GM04504 (cell line): ENCODE measurements around the gene TNFRSF19.

Experiments used
- DNase-seq: peaks from one replicate; pipeline ENCODE4 v3.0.0-alpha.2; 2012; ENCODE audit warnings: low read depth

TNFRSF19 gene

DNA sequence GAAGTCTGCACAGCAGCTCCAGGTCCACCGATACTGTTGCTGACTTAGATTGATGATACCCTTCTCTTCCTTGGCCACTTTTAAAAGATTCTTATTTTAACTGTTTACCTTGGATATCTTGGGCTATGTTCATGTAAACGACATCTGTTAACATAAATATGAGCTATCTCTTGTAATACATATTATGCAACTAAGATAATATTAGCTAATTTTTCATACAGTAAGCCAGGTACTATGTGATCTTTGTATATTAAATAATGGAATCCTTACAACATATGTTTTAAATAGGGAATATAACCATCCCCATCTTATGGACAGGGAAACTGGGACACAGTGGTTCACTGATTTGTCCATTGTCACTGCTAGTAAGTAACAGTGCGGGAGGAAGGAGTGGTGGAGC lies 37.9 kb downstream of the TNFRSF19 start:
- DNase-seq, result no peak

DNA sequence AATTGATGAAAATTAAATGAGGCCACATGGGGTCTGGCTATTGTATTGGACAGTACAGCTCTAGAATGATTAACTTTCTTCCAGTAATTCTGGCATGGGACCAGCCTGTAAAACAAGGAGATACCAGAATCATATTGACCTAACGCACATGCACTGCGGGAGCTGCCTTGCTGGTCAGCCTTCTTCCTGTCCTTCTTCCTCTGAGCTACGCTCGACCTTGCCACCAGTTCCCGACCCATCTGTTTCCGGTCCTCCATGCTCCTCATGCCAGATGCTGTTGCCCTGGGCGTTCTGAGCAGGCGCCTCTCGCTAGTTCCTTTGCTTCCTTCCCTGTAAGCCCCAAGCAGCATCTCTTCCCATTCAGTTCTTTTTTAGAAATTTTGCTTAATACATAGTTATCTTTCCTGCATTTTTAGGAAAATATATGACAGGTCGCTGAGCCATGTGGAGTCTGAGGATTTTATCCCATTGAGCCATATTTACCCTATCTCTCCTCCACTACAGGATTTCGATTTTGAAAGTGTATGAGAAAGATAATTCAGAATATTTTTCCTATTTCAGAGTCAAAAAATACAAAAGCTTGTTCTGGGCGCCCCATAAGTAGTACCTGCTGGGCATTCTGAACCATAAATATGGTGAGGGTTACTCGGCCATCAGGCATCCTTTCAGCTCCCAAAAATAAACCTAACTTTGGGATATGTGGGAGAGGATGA lies 38.6 kb downstream of the TNFRSF19 start:
- no peak for DNase-seq

DNA sequence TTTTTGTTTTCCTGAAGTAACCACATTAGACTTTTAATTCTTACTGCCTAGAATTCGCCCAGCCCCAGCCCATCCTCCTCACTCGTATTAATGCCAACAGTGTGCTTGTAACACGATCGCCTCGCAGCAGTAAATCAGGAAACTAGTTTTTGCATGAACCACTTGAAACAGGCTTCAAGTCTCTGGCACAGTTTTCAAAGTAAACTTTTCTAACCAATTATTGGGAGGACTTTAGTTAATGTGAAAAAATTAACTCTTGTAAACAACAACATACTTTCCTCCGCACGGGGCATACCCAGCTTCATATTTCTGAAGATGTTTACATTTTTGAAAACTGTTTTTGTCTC lies 39.2 kb downstream of the TNFRSF19 start:
- DNase-seq, result no peak

DNA sequence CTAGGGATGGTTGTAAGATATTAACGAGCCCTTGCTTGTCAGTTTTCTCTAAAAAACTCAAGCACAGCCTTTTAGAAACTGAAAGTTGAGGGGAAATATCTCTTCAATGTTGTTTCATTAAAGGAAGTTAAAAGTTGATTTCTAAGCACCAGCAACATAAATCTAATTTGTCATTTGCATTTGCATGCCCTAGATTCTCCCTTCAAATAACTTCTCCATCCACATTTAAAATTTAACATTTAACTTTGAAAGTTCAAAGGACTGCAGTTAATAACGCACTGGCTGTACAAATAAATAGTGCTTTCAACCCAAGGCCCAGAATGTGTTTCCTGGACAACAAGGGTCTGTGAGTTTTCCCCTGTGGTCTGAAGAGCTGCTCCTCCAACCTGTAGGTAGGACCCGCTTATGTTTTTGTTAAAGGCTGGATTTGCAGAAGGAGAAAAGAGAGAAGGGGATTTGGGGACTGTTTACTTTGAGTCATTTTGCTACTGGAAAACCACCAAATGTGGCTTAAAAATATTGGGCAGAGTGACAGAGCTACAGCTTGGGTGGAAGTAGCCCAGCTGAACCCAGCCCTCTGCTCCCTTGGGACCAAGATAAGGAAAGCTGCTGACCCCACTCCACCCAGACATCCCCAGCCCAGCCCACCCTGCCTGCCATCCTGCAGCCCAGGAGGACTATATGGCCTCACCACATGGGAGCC lies 39.8 kb downstream of the TNFRSF19 start:
- no peak for DNase-seq

DNA sequence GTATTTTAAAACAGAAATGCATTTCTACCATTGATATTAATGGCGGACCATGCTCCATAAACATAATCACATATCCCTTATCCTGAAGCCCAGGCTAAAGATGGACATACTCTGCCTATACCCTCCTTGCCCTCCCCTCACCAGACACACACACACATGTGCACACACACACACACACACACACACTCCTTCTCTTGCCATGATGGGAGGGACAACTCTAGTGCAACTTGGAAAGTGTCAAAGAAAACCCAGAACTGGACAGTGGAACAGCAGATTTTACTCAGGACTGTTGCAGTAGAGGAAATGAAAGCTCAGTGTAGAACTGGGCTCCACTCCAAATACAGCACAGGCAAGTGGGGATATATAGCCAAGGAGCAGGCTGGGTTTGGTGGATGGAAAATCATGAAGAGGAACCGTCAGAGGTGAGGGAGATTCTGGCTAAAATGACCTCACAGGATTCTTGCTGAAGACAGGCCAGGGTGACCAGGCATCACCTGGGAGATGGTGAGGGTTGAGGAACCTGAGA lies 40.8 kb downstream of the TNFRSF19 start:
- DNase-seq, result no peak

DNA sequence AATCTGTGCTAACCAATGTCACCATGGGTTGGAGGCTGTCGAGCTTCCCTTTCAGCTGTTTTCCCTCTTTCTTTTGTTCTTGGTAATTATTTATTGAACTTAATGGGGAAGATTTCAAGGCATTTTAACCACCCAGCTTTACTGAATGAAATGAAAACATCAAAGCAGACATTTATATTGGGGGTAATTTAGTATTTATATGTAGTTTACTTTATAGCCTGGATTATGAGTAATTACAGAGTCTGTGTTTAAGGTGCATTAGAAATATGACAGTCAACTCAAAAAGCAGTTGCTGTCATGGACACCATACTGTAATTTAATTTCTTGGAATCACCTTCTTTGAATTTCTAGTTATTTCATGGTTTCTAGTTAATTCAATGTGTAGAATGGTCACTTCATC lies 42.0 kb downstream of the TNFRSF19 start:
- DNase-seq, result no peak

DNA sequence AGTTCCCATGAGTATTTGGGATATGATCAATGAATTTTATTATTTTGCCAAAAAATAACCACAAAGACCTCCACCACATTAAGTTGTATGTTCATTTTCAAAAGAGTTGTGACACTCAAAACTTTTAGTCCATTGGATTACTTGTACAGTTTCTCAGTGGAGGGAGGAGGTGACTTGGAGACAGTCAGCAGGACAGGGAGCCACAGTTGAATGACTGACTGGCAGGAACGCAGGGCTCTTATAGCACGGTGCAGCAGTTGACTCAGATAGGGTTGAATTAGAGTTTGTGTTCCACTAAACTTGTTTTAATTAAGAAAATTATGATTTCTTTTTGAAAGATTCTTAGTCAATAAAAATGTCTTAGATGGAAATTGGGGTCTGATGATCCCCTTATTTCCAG lies 42.5 kb downstream of the TNFRSF19 start:
- no peak for DNase-seq

DNA sequence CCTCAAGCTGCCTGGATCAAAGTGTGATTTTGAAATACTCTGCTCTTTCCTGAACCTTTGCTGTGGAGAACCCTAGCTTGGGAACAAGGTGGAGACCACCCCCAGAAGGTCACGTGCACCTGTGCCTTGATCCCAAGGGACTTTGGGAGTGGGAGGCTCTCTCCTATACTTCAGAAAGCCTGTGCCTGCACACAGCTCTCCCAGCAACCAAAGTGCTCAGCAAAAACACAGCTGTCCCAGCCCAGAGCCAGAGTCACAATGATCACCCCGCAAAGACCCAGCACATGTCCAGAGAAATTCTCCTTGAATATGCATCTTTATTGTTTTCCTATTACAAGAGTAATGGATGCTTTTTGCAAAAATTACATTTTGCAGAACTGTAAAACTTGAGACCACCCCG lies 43.4 kb downstream of the TNFRSF19 start:
- DNase-seq, result no peak

DNA sequence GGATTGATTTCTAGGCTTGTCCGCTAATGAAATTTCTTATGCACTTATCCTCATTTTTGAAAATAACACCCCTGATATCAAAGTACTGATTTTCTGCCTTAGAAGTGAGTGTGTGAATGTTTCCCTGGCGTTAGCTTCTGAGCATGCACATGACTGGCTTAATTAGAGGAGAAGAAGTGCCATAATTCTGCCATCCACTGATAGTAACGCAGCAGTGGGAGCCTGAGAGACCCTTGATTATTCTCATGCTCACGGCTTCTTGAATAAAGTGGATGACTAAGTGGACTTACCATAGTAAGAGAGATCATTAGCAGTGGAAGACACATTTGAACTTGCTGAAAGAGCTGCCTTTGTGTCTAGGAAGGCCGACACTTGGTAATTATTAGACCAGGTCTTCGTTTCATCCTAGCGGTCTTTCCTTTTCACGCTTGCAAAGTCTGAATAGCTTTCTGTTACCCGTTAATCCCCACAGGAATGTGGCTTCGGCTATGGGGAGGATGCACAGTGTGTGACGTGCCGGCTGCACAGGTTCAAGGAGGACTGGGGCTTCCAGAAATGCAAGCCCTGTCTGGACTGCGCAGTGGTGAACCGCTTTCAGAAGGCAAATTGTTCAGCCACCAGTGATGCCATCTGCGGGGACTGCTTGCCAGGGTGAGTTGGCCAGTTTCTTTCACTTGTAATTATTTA lies 45.3 kb downstream of the TNFRSF19 start:
- no peak for DNase-seq

DNA sequence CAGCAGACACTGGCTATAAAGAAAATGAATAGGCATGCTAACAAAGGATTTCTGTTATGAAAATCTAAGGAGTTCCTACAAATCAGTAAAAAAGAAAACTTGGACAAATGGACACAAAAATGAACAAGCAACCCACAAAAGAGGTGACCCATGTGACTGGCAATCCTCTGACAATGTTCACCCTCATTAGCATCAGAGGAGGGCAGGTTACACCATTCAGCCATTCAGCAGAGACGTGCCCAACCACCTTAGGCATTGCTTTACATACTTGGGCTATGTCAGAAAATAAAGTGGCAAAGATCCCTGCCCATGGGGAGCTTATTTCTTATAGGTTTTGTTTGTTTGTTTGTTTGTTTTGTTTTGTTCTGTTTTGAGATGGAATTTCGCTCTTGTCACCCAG lies 46.0 kb downstream of the TNFRSF19 start:
- no peak for DNase-seq

DNA sequence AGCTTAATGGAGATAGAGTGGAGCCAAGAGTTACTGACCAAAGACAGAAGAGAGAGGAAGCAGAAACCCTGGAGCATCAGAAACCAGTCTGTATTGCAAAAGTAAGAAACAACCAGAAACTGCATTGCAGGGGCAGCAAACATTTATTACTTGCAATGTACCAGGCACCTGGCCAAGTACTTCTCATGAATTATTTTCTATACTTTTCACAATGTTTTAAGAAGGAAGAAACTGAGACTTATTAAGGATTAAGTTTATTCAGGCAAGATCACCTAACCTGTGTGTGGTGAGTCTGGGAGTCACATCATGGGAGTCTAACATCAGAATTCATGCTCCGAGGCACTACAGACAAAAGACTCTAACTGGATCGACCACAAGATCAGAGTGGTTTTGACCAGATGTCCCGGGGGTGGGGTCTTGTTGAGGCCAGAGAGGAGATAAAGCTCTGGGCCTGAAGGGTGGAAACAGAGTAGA lies 47.4 kb downstream of the TNFRSF19 start:
- DNase-seq, result no peak

DNA sequence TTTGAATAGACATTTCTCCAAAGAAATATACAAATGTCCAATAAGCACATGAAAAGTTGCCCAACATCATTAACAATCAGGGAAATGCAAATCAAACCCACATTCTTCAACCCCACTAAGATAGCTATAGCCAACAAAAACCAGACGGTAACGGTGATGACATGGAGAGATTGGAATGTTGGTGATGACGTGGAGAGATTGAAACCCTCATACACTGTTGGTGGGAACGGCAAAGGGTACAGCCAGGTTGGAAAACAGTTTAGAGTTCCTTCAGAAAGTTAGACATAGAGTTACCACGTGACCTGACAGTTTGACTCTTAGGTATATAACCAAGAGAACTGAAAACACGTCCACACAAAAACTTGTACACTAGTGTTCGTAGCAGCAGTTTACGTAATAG lies 48.1 kb downstream of the TNFRSF19 start:
- peak; percentile 80 for DNase-seq

DNA sequence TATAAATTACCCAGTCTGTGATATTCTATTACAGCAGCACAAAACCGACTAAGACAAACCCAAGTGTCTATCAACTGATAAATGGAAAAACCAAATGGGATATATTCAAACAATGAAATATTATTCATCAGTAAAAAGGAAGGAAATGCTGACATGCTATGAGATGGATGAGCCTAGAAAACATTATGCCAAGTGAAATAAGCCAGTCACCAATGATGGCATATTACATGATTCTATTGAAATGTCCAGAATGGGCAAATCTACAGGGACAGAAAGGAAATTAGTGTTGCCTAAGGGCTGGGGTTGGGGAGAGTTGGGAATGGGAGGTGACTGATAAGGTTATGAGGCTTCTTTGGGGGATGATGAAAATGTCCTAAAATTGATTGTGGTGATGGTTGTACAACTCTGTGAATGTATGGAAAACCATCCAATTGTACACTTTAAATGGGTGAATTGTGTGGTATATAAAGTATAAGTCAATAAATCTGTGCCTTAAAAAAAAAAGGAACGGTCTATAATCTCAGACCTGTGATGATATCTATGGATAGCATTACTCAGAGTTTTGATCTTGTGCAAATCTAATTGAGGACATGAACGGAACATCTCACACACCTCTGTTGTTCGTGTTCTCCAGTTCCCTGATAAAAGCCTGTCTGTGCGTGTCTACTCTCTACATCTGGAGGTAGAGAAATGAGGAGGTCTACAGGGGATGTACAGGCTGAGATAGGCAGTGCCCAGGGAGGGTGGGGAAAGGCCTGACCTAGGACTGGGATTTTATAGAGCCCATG lies 49.0 kb downstream of the TNFRSF19 start:
- DNase-seq, result no peak

DNA sequence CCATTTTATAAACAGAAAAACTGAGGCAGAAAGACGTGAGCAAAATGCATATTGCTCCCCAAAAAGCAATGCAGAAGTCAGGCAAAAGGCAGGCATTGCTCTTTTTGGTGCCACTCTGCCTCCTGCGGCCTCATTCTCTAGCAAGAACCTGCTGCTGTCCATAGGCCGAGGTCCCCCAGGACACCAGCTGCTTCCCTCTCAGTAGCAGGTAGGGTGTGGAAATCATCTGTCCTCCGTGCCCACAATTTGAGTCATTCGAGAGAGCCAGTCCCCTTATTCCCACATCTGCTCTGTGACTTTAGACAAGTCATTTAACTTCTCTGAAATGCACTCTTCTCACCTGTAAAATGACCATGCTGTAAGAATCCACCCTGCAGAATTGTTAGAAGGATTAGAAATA lies 50.0 kb downstream of the TNFRSF19 start:
- no peak for DNase-seq

DNA sequence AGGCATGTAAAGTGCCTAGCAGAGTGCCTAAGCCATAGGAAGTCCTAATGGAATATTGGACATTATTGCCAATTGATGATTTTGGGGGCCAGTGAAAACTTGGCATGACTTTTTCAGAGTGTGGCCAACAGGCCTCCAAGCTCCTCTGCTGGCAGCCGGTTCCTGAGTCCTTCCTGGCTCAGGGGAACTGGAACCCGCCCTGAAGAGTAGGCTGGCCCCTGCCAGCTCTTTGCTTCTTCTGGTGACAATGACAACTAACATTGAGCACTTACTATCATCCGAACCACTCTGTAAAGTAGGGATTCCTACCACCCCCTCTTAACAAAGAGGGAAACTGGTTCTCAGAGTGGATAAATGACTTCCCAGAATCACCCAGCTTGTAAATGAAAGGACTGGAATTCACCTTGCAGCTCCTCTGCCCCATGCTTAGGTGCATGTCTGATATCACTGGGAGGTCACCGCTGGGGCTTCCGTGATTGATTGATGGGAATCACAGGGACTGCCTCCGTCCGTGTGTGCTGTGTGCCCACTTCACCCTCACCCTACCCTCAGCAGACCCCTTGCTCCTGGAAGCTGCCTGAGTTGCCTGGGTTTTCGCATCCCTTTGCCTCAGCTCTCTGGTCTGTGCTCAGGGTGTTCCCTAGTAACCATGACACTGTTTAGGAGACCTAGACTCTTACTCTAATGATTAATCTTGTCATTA lies 50.6 kb downstream of the TNFRSF19 start:
- no peak for DNase-seq

DNA sequence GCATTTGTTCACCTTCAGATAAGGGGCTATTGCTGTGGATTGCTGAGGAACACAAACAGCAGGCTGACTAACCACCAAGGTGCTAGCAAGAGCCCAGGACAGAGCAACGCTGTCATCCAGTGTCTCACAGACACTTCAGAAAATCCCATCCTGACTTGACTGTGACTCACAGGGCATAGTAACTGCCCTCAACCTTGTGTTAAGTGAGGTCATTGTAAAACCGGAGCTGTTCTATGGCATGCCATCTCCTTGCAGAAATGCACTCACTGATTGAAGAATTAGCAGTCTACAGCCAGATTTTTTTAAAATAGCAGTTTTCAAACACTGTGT lies 51.1 kb downstream of the TNFRSF19 start:
- DNase-seq, result peak; percentile 70

DNA sequence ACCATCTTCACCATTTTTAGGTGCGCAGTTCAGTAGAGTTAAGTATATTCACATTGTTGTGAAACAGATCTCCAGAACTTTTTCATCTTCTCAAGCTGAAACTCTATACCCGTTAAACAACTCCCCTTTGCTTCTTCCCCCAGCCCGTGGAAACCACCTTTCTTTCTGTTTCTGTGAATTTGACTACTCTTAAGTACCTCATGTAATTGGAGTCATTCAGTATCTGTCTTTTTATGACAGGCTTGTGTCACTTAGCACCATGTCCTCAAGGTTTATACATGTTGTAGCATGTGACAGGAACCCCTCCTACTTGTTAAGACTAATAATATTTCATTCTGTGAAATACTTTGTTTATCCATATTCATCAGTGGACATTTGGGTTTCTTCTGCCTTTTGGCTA lies 52.8 kb downstream of the TNFRSF19 start:
- DNase-seq, result no peak

DNA sequence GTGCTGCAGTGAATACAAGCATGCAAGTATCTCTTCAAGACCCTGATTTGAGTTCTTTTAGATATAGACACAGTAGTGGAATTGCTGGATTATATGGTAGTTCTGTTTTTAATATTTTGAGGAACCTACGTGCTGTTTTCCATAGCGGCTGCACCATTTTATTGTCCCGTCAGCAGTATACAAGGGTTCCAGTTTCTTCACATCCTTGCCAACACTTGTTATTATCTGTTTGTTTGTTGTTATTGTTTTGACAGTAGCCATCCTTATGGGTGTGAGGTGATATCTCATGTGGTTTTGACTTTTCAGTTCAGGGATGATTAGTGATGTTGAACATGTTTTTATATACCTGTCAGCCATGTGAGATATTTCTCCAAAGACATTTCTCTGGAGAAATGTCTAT lies 53.2 kb downstream of the TNFRSF19 start:
- DNase-seq, result no peak

DNA sequence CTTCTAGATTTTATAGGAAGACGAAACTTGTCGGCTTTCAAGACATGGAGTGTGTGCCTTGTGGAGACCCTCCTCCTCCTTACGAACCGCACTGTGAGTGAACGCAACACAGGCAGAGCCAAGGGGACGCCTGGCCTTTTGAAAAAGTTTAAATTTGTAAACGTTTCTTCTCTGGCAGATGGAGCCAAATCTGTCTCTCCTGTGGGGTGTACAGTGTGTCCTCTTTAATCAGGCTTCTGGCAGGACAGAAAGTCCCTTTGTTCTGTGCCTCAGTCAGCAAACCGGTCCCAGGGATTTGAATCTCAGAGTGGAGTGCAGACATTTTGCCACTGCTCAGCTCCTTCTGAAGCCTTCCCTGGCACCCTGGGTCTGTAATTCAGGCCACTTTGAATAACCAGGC lies 56.5 kb downstream of the TNFRSF19 start:
- DNase-seq, result no peak

DNA sequence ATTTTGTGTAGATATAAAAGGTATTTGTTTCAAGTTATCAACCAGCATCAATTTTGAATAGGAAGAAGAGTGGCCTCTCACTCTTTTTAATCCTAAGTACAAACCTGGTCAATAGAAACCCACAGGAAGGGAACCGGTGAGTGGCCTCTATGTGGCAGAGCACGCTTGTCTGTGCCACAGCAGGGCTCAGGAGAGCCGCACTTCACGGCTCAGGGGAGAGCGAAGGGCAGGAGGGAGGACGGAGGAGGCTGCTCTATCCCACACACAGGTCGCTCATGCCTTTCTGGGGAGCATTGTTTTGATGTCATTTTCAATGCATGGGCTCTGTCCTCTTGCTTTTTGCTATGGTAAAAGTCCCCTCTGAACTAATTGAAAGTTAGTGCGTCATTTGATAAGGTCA lies 57.2 kb downstream of the TNFRSF19 start:
- DNase-seq, result no peak

DNA sequence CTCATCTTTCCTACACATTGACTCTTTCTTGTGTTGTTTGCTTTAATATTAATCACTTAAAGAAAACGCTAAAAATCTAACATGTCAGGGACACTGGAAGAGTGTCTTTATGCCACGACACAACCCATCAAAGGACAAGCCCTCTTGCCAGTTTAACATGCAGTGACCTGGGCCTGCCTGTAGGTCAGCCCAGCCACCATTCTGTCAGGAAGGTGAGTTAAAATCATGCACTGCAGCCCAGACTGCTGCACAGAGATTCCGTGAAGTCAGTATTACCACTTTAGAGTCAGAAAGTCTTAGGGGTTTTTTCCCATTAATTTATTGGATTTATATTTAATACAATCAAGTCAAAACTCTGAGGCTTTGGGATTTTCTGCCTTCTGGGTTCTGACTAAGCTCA lies 58.0 kb downstream of the TNFRSF19 start:
- no peak for DNase-seq
